ENCODE results near the gene AMMECR1. TPM values are rescaled to one million over a fixed set of nuclear protein-coding genes. Genes with fewer than 3 reads are reported as not detected.

Gene AMMECR1
- total RNA-seq, 1 donor from 2014 or later, result 9.2 TPM

Other genes starting within 250 kb of the AMMECR1 start
- not detected in 2 replicates for gene RTL9, start 40.8 kb upstream of the AMMECR1 start, total RNA-seq